D341Med (cell line): Measurements from ENCODE around the gene SLC6A18.

ENCODE experiments used
- DNase-seq: peaks from one replicate; pipeline ENCODE4 v3.0.0; 2012; ENCODE audit warnings: low spot score

Gene SLC6A18

DNA sequence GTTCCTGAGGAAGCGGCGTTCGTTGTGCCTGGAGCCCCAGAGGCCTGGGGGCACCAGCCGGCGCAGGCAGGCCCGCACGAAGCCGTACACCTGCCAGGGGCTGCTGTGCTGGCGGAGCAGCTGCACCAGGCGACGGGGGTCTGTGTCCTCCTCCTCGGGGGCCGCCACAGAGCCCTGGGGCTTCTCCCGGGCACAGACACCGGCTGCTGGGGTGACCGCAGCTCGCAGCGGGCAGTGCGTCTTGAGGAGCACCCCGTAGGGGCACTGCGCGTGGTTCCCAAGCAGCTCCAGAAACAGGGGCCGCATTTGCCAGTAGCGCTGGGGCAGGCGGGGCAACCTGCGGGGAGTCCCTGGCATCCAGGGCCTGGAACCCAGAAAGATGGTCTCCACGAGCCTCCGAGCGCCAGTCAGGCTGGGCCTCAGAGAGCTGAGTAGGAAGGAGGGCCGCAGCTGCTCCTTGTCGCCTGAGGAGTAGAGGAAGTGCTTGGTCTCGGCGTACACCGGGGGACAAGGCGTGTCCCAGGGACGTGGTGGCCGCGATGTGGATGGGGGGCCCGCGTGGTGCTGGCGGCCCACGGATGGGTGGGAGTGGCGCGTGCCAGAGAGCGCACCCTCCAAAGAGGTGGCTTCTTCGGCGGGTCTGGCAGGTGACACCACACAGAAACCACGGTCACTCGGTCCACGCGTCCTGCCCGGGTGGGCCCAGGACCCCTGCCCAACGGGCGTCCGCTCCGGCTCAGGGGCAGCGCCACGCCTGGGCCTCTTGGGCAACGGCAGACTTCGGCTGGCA lies 68.4 kb downstream of the SLC6A18 start:
- DNase-seq = peak; percentile 22

DNA sequence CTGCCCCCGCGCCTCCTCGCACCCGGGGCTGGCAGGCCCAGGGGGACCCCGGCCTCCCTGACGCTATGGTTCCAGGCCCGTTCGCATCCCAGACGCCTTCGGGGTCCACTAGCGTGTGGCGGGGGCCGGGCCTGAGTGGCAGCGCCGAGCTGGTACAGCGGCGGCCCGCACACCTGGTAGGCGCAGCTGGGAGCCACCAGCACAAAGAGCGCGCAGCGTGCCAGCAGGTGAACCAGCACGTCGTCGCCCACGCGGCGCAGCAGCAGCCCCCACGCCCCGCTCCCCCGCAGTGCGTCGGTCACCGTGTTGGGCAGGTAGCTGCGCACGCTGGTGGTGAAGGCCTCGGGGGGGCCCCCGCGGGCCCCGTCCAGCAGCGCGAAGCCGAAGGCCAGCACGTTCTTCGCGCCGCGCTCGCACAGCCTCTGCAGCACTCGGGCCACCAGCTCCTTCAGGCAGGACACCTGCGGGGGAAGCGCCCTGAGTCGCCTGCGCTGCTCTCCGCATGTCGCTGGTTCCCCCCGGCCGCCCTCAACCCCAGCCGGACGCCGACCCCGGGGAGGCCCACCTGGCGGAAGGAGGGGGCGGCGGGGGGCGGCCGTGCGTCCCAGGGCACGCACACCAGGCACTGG lies 69.1 kb downstream of the SLC6A18 start:
- no peak for DNase-seq

DNA sequence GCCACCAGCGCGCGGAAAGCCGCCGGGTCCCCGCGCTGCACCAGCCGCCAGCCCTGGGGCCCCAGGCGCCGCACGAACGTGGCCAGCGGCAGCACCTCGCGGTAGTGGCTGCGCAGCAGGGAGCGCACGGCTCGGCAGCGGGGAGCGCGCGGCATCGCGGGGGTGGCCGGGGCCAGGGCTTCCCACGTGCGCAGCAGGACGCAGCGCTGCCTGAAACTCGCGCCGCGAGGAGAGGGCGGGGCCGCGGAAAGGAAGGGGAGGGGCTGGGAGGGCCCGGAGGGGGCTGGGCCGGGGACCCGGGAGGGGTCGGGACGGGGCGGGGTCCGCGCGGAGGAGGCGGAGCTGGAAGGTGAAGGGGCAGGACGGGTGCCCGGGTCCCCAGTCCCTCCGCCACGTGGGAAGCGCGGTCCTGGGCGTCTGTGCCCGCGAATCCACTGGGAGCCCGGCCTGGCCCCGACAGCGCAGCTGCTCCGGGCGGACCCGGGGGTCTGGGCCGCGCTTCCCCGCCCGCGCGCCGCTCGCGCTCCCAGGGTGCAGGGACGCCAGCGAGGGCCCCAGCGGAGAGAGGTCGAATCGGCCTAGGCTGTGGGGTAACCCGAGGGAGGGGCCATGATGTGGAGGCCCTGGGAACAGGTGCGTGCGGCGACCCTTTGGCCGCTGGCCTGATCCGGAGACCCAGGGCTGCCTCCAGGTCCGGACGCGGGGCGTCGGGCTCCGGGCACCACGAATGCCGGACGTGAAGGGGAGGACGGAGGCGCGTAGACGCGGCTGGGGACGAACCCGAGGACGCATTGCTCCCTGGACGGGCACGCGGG lies 69.9 kb downstream of the SLC6A18 start, which contains the start of gene TERT:
TERT (minus strand) TSS at position 234 of the 815 bp plus-strand sequence; CDS start at position 155, 79 bp downstream.
- DNase-seq = peak; percentile 71

DNA sequence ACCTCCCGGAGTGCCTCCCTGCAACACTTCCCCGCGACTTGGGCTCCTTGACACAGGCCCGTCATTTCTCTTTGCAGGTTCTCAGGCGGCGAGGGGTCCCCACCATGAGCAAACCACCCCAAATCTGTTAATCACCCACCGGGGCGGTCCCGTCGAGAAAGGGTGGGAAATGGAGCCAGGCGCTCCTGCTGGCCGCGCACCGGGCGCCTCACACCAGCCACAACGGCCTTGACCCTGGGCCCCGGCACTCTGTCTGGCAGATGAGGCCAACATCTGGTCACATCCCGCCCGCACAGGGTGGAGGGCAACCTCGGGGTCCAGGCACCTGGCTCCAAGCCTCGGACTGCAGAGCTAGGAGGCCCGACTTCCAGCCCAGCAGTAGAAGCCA lies 70.5 kb downstream of the SLC6A18 start:
- no peak for DNase-seq
